NCI-H1930 (cell line): ENCODE results near the gene ST13.
"Not testable (repeated sequence)": the region's sequence is repeated elsewhere in the genome, so short reads cannot be mapped to it uniquely, and the experiment has no call there.

Source experiments
- DNase-seq, 2 experiments: peaks; one replicate each; lab custom pipeline; 2025; lab: John Stamatoyannopoulos, UW

ST13 gene

GRCh38 chr22:40782521-40782920 is 73.9 kb downstream of the ST13 start:
- DNase-seq = no peak

DNA sequence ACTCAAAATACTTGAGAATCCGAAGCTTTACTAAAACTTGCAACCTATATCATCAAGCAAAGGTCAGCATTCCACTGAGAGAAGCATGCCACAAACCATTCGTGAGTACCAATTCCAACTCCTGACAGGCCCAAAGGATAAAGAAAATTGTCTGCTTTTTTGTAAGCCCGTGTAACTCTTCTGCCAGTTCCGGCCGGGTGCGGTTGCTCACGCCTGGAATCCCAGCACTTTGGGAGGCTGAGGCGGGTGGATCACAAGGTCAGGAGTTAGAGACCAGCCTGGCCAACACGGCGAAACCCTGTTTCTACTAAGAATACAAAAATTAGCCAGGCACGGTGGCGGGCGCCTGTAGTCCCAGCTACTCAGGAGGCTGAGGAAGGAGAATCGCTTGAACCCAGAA is 74.7 kb downstream of the ST13 start:
- not testable (repeated sequence) for DNase-seq
